HG03575 (cell line): Measurements from ENCODE around the gene CPLANE2.
"Not testable (repeated sequence)": the region's sequence is repeated elsewhere in the genome, so short reads cannot be mapped to it uniquely, and the experiment has no call there.

Experiments used
- ATAC-seq: cut with Tn5 transposase; IDR thresholded peaks from one replicate; pipeline ENCODE4 v1.9.1; 2021; ENCODE audit not compliant: unreplicated experiment, insufficient number of reproducible peaks, low FRiP score; ENCODE audit errors: extremely low read depth

The CPLANE2 gene

DNA sequence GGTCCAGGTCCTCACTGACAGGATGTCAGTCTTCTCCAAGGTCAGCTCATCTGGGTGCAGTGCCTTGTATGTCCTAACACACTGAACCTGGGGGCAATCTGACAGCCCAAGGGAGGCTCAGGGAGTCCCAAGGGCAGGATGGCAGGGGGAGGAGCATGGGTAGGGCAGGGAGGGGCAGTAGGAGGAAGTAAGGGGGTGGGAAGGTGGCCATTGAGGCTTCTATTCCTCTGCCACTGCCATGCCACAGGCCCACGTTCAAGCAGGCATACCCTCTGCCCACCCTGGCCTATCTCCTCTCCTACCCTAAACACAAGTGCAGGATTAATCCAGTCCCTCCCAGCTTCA is 37.9 kb downstream of the CPLANE2 start:
- no peak for ATAC-seq

DNA sequence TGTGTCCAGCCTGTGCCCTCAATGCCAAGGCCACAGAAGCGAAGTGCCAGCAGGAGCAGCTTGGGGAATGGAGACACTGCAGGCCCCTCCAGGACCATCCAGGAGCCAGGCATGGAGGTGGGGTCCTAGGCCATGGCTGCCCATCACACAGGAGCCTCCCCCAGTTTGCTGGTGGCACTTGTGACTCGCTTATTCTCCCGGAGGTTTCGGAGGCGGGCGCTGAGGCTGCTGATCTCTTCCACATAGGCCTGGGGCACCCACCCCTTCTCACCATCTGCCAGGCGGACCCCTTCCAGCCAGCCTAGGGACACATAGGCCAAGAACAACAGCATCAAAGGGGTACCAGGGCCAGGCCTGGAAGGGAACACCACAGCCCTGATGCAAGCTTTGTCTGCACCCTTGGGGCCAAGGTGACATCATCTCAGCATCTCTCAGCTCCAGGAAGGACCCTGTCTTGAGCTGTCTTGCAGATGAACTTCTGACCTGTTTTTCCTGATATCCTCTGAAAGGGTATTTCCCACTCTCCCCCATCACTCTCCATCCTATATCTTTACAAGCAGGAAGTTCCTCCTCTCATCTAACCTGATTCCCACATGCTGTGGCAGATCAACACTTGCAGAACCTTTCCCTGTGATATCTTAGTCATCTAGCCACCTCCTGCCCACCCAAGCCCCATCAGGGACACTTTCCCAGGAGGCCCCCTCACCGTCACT is 38.4 kb downstream of the CPLANE2 start:
- no peak for ATAC-seq

DNA sequence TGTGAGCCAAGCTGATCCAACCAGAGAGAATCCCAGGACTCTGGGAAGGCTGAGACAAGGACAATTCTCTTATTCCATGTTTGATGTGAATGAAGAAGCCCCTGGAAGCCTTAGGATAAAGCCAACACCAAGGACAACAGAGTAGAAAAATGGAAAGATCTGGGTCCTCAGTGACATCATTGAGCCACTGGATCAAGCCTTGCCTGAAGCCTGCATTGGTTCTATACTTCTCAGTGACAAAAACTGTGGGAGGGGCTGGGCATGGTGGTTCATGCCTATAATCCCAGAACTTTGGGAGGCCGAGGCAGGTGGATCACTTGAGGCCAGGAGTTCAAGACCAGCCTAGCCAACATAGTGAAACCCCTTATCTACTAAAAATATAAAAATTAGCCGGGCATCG is 40.1 kb downstream of the CPLANE2 start:
- ATAC-seq, result no peak

DNA sequence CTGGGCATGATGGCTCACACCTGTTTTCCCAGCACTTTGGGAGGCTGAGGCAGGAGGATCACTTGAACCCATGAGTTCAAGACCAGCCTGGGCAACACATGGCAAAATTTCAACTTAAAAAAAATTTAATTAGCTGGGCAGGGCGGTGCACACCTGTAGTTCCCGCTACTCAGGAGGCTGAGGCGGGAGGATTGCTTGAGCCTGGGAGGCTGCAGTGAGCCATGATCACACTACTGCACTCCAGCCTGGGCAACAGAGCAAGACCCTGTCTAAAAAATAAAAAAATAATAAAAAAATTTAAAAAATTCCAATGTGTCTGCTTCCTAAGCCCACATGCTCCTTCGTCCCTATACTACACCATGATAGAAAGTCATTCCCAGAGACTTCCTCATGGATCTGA is 40.8 kb downstream of the CPLANE2 start:
- ATAC-seq, result not testable (repeated sequence)

DNA sequence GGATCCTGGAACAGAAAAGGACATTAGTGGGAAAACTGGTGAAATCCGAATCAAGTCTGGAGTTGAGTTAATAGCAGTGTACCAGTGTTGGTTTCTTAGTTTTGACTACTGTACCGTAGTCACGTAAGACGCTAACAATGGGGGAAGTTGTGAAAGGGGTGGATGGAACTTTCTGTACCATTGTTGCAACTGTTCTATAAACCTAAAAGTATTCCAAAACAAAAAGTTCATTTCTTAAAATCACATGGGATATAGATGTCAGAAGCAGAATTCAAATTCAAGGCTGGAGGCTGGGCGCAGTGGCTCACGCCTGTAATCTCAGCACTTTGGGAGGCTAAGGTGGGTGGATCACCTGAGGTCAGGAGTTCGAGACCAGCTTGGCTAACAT is 41.5 kb downstream of the CPLANE2 start:
- no peak for ATAC-seq

DNA sequence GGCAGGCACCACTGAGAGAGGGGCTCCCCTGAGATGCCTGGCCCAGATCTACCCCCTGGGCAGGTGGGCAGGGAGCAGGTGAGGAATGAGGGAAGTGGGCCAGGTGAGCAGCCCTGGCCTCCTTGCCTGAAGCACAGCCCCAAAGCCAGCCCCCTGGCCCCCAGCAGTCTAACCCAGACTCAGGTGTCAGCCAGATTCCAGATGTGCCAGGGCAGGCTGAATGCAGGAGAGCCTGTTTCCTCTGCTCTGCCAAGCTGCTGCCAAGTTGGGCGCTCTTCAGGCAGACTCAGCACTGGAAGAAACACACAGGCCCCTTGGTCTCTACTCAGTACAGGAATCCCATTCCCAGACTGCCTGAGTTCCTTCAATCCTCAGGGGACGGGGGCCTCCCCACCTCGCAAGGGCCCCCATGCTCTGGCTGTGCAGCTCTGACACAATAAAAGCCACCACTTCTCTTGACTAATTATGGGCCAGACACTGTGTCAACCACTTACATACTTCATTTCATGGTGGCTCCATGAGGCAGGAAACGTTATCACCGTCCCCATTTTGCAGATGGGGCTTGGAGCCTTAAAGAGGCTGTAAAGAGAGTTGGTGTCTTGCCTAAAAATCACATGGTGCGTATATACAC is 45.0 kb downstream of the CPLANE2 start:
- no peak for ATAC-seq

DNA sequence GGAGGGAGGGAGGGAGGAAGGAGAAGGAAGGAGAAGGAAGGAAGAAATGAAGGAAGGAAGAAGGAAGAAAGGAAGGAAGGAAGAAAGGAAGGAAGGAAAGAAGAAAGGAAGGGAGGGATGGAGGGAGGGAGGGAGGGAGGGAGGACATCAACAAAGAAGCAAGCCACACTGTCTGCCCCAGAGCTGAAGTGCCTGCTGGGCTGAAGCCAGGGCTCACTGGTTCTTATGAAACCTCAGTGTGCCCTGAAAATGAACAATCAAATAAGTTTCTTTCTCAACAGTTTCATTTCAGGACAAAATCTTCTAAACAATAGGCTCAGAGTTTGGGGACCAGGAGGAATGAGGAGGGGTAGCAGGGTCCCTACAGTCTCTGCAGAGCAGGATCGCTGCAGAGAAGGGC is 45.7 kb downstream of the CPLANE2 start:
- ATAC-seq, result no peak

DNA sequence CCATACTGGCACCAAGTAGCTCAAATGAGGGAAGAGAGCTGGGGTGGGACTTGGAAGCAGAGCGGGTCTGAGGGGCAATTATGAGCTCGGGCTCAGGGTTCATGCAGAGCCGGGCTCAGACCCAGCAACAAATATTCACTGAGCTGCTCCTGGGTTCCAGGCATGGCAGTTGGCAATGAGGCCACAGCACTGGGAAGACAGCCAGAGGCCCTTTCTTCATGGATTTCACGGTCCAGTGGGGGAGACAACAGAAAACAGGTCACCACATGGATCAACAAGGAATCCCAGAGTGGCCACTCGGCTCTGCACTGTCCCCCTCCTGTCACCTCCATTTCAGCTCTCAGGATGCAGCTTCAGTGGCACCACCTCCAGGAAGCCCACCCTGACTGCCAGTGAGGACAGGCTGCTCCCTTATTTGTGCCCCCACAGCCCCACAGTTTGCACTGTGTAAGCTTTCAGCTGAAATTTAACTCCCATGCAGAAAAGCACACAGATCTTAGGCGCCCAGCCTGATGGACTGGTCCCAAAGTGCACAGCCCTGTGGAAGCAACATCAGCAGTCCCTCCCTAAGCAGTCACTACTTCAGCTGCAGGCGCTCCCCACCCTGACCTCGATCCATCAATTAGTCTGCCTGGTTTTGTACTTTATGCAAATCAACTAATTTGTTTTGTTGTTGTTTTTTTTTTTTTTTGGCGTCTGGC is 46.9 kb downstream of the CPLANE2 start:
- no peak for ATAC-seq

DNA sequence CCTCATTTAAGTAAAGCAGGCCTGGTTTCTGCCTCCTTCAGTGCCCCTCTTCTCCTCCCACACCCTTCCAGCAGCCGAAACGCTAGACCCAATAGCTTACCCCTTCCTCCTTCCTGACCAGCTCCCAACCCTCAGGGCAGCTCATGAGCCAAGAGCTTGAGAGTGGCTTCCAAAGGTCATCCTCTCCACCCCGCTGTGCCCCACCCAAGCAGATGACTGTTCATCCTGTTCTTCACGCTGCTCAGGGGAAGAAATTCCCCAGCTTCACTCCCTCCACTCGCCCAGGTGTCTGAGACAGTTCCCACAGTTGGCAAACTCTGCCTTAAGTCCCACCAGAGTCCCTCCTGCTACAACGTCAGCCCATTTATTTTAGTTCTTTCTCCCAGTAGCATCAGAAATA is 48.0 kb downstream of the CPLANE2 start:
- ATAC-seq, result no peak

DNA sequence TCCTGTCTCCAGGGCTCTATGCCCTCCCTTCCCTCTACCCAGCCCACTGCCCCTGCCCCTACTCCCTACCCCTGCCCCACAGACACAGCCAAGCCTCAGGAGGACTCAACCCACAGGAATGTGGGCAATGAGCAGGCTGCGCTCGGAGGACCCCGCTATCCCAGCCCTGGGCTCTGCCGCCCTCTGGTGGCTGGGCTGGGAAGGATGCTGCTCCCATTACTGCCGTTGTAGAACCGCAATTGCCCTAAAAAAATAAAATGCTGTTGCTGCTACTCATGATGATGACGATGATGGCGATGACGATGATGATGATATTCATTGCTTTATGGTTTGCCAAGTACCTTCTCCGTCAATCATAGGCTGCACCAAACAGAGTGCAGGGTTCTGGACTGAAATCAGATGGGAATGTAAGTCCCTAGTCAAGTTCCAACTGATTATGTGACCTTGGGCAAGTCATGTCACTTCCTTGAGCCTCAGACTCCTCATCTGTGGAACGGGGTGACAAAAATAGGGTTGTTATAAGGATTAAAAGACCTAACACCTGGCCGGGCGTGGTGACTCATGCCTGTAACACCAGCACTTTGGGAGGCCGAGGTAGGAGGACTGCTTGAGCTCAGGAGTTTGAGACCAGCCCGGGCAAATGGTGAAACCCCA is 49.1 kb downstream of the CPLANE2 start:
- ATAC-seq, result no peak

DNA sequence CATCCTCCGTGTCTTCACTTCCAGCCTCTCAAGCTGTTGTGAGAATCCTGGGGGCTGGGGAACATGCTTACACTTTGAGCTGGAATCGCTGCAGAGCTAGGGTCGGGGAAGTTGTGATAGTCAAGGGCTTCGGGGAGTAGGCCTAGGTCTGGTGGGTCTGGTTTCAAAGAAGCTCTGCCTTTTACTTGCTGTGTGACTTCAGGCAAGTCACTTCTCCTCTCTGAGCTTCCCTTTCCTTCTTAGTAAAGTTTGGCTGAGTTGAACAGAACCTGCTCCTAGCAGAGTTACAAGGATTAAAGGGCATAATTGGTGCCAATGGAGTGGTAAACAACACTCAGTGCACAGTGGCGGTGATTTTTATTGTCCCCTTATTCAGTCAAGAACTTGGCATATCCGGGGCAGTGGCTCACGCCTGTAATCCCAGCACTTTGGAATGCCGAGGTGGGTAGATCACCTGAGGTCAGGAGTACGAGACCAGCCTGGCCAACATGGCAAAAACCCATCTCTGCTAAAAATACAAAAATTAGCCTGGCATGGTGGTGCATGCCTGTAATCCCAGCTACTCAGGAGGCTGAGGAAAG is 50.2 kb downstream of the CPLANE2 start:
- no peak for ATAC-seq

DNA sequence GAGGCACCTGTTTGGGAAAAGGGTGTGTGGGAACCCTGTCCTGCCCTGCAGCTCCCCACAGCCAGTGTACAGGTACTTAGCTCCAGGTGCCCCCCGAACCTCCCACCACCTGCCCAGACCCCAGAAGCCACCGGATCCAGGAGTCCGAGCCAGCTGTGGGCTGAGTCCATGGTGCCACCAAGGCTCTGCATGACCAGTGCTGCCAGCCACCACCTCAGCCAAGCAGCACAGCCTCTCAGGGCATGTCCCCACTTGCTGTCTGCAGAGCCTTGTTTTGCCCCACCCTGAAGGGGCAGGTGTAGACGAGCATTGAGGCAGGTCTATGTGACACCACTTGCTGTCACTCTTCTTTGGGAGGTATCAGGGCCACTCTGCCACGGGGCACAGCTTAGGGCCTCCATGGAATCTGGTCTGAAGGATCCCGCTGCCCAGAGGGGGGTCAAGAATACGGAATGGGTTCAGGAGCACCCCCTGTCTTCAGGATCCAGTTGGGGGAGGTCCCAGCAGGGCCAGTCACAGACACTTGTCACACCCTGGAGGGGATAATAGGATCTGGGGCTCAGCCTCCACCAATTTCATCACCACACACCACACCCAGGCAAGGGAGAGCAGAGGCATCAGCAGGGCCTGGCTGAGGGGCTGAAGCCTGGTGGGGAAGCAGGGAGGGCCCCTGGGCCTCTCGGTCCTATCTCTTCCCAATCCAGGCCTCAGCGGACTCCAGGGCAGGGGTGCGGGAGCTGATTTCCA is 52.3 kb downstream of the CPLANE2 start:
- no peak for ATAC-seq

DNA sequence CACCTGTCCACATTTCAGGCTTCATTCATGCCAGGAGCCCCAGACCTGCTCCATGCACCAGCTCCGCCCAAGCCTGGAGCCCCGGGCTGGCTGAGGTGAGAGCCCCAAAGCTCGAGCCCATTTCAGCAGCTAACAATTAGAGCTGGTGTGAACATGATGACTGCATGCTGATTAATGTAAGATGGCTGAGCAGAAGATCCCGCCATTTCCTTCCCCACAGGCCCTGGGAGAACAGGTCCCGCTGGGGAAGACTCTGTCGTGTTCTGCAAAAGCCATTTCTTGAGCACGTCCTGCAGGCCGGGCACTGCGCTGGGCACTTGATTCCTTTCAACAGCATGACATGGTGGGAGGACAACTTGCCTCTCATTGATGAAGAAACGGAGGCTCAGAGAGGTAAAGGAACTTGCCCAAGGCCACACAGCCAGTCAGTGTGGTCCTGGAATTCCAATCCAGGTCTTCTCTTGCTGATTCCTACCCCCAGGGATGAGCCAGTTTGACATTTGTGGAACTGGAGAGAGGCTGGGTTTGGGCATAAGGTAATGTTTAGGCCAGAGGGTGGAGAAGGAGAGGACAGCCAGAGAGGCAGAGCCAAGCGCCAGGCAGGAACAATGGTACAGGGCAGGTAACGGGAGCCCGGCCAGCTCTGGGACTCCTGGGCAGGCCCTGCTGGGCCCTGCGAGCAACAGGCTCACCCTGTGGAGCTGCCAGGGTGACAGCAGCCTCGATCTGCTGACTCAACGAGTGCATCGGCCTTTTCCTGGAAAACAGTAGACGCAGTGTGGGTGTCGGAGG is 53.0 kb downstream of the CPLANE2 start:
- ATAC-seq, result no peak

DNA sequence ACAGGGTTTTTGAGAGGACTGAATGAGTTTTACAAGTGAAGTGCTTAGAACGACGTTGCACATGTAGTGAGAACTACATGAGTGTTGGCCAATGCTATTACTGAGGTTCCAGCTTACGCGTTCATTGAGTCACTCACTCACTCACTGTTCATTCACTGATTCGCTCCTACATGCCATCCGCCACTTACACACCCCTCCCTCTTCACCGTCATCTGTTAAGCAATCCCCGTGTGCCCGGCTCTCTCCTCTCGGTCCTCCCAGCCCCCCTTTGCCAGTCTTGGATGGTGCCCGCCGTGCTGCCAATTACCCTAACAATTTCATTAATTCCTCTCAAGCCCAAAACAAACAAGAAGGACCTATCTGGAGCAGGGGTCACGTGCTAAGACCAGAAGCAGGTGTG is 53.8 kb downstream of the CPLANE2 start:
- no peak for ATAC-seq

DNA sequence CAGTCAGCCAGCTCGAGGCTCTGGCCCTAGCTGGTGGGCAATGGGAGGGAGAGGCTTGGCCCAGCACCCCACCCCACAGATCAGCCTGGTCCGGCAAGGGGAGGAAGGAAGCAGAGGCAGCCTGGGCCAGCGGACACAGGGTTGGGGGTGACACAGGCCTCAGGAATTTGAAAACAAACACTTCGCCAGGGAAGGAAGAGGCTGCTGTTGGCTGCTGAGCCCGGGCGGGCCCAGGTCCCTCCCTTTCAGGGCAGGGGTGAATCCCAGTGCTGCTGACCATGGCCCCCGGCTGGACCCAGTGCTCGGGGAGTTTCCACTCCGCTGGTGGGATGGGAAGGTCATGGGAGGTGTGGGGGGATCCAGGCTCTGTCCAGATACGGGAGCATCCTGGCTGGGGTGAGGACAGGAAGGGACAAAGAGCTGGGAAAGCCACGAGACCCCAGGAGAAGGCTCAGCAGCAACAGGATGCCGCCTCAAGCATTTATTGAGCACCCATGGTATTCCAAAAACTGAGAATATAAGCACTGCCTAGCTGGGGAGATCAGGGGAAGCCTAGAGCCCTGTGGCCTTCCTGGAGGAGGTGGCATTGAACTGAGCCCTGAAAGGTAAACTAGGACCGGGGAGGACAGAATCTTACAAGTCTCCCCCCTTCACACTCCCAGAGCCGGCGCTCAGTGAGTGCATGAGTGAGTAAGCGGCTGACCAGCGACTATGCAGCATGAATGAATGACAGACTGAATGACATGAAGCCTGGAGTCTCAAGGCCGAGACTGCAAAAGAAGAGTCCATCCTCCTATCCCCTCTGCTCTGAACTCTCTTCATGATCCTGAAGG is 54.9 kb downstream of the CPLANE2 start:
- ATAC-seq, result no peak
